GM12878 (cell line): ENCODE measurements around the gene FAM193B.

Experiments
- EZH2 ChIP-seq: IDR thresholded peaks from 2 replicates; pipeline ENCODE4 v1.6.1; 2012; ENCODE audit warnings: low read depth, mild to moderate bottlenecking, control low read depth, inconsistent platforms, low read length, borderline replicate concordance; ENCODE audit not compliant: control insufficient read depth
- JUND ChIP-seq: IDR thresholded peaks from 2 replicates; pipeline ENCODE4 v1.6.1; 2012; ENCODE audit warnings: low read depth, mild to moderate bottlenecking, low read length, improper control_type of control experiment, moderate library complexity
- POLR2A ChIP-seq: IDR thresholded peaks from 2 replicates; pipeline ENCODE4 v1.6.1; 2011; ENCODE audit warnings: low read depth, mild to moderate bottlenecking, low read length
- SUZ12 ChIP-seq: fragments of 200-600 bp; sonication (generic); IDR thresholded peaks from one replicate; pipeline ENCODE4 v1.6.1; 2018; ENCODE audit warnings: antibody characterized with exemption, mild to moderate bottlenecking; ENCODE audit not compliant: unreplicated experiment
- TAF1 ChIP-seq: IDR thresholded peaks from 2 replicates; pipeline ENCODE4 v1.6.1; 2011; ENCODE audit warnings: mild to moderate bottlenecking, low read depth, low read length, borderline replicate concordance
- USF1 ChIP-seq: IDR thresholded peaks from 2 replicates; pipeline ENCODE4 v1.6.1; 2011; ENCODE audit warnings: borderline replicate concordance, low read depth, mild to moderate bottlenecking, moderate library complexity, mixed read lengths, low read length; ENCODE audit not compliant: insufficient read depth; ENCODE audit errors: extremely low read length
- TF ChIP-seq, protein P1 (sequence below), 3 experiments: IDR thresholded peaks in 2 of 3; conservative IDR thresholded peaks in 1 of 3; 2 replicates each; pipeline ENCODE4 v1.5.1; 2011; ENCODE audit warnings: low read depth in 3 of 3, low read length in 3 of 3, mild to moderate bottlenecking in 3 of 3, control low read depth in 2 of 3, moderate library complexity in 2 of 3, inconsistent platforms in 1 of 3, mixed read lengths in 1 of 3; ENCODE audit not compliant: control insufficient read depth in 2 of 3, insufficient read depth in 1 of 3; ENCODE audit errors: extremely low read depth in 1 of 3

DNA sequence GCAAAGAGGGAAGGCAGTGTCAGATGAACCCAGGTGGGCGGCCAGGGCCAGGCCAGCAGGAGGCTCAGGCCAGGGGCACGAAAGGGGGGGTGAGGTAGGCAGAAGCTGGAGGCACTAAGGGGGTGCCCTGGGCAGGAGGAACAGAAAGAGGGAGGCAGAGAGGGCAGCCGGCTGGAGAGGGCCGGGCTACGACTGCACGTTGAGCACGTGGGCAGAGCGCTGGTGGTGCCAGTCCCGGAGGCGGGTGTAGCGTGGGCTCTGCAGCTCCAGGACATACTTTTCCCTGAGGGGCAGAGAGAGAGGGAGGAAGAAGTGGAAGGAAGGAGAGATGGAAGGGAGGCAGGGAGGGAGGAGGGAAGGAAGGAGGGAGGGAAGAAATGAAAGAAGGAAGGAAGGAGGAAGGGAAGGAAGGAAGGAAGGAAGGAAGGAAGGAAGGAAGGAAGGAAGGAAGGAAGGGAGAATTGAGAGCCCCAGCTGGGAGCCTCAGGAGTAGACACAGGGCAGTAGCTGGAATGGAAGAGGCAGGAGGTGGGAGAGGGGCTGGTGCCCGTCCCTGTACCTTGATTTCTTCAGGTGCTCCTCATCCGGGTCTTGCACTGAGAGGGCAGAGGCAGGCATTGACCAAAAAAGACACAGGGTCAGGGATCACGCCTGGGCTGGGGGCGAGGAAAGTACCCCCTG lies 63.9 kb downstream of the FAM193B start:
- TF ChIP-seq, protein P1, sequence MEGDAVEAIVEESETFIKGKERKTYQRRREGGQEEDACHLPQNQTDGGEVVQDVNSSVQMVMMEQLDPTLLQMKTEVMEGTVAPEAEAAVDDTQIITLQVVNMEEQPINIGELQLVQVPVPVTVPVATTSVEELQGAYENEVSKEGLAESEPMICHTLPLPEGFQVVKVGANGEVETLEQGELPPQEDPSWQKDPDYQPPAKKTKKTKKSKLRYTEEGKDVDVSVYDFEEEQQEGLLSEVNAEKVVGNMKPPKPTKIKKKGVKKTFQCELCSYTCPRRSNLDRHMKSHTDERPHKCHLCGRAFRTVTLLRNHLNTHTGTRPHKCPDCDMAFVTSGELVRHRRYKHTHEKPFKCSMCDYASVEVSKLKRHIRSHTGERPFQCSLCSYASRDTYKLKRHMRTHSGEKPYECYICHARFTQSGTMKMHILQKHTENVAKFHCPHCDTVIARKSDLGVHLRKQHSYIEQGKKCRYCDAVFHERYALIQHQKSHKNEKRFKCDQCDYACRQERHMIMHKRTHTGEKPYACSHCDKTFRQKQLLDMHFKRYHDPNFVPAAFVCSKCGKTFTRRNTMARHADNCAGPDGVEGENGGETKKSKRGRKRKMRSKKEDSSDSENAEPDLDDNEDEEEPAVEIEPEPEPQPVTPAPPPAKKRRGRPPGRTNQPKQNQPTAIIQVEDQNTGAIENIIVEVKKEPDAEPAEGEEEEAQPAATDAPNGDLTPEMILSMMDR (IDR thresholded peaks at IDR 0.05 in 2 of 3, conservative IDR thresholded peaks at IDR 0.05 in 1 of 3; ENCODE audit: control insufficient read depth in 2 of 3, extremely low read depth in 1 of 3, insufficient read depth in 1 of 3, low read depth in 3 of 3, low read length in 3 of 3): no peak
- TF ChIP-seq EZH2: no peak
- TF ChIP-seq TAF1: no peak
- TF ChIP-seq POLR2A: no peak
- TF ChIP-seq SUZ12: no peak
- TF ChIP-seq USF1: no peak
- no peak for TF ChIP-seq JUND
